GM21723 (cell line): ENCODE data around the gene OTX2.

Source experiments
- ATAC-seq: cut with Tn5 transposase; IDR thresholded peaks from one replicate; pipeline ENCODE4 v1.9.1; 2021; ENCODE audit warnings: mild to moderate bottlenecking, moderate library complexity; ENCODE audit not compliant: unreplicated experiment

Gene OTX2

GRCh38 chr14:56812364-56813141, 2.3 kb upstream of the OTX2 start:
- ATAC-seq = no peak

GRCh38 chr14:56811593-56812363, 1.5 kb upstream of the OTX2 start:
- ATAC-seq = no peak

GRCh38 chr14:56810836-56811592, 735 bp upstream of the OTX2 start:
- ATAC-seq = no peak

GRCh38 chr14:56809270-56810146, 771 bp downstream of the OTX2 start:
- ATAC-seq = no peak

- no peak for ATAC-seq
Measured at GRCh38 chr14:56808383-56809269, 1.7 kb downstream of the OTX2 start.

- ATAC-seq = no peak
Measured at GRCh38 chr14:56808110-56808382, 2.2 kb downstream of the OTX2 start.

- no peak for ATAC-seq
Measured at GRCh38 chr14:56807386-56808109, 2.7 kb downstream of the OTX2 start.

GRCh38 chr14:56806760-56807159, 3.5 kb downstream of the OTX2 start:
- ATAC-seq = no peak

- no peak for ATAC-seq
Measured at GRCh38 chr14:56805992-56806727, 4.1 kb downstream of the OTX2 start.

- ATAC-seq = no peak
Measured at GRCh38 chr14:56805201-56805991, 4.9 kb downstream of the OTX2 start.

- ATAC-seq = no peak
Measured at GRCh38 chr14:56803816-56804535, 6.3 kb downstream of the OTX2 start.

- ATAC-seq = no peak
Measured at GRCh38 chr14:56801920-56802319, 8.4 kb downstream of the OTX2 start.

- no peak for ATAC-seq
Measured at GRCh38 chr14:56799343-56799645, 11.0 kb downstream of the OTX2 start.

- no peak for ATAC-seq
Measured at GRCh38 chr14:56798447-56799342, 11.6 kb downstream of the OTX2 start.

- no peak for ATAC-seq
Measured at GRCh38 chr14:56797569-56798446, 12.5 kb downstream of the OTX2 start.
